ENCODE measurements around the gene NALF2.

- no peak for TF ChIP-seq HBP1 (CRISPR knock-in tag; IDR thresholded peaks at IDR 0.05; ENCODE audit: low read depth)
- TF ChIP-seq RELA (CRISPR knock-in tag; IDR thresholded peaks at IDR 0.05): no peak
- no peak for TF ChIP-seq CBX5 (CRISPR knock-in tag; IDR thresholded peaks at IDR 0.05; ENCODE audit: borderline replicate concordance)
- no peak for TF ChIP-seq POLR2A (IDR thresholded peaks at IDR 0.05; ENCODE audit: insufficient read depth in 1 of 2, low read depth in 2 of 2, low read length in 2 of 2)
- TF ChIP-seq YY1 (IDR thresholded peaks at IDR 0.05; ENCODE audit: insufficient read depth, insufficient replicate concordance, low read depth, low read length): no peak
Observed at GRCh38 chrX:69505772-69506616, 1.9 kb downstream of the NALF2 start.

Measured in HepG2 (cell line).